Measurements from ENCODE around the gene MYH13.

MYH13 gene

GRCh38 chr17:10349403-10349802 is 23.4 kb downstream of the MYH13 start:
- in situ Hi-C loops (cut with MboI; ENCODE audit: low sequenced_read_pairs) = no loop called here

DNA sequence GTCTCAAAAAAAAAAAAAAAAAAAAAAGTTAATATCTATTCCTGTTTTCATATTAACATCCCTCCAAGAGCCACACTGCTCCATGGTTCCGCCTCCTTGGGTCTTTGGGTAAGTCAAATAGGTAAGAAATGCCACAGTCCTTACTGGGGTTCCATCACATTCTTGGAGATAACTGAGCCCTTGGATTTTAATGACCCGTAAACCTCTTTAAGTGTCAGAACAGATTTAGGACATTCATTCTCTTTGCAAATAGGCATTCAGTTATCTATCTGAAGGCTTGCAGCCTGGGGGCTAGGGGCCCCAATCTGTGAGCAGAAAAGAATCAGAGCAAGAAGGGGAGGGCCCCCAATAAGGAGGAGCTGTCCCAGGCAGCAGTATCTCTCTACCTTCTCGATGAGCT is 28.0 kb downstream of the MYH13 start:
- in situ Hi-C loops (cut with MboI; ENCODE audit: low sequenced_read_pairs) = no loop called here

DNA sequence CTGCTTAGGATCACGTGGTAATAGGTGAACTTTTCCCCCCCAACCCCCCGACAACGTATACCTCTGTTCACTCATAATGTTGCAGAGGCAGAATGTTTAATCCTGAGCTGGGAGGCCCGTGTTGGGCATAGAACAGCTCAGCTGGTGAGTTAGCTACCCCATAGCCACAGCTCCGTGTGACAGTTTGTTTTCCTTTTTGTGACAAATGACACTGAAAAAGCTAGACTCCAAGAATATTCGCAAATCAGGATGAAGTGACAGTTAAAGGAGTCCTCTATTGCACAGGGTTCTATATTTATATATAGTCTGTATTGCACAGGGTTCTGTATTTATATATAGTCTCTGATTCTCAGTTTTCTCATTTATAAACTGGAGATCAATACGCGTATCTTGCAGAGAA is 33.8 kb downstream of the MYH13 start:
- in situ Hi-C loops (cut with MboI; ENCODE audit: low sequenced_read_pairs) = no loop called here

DNA sequence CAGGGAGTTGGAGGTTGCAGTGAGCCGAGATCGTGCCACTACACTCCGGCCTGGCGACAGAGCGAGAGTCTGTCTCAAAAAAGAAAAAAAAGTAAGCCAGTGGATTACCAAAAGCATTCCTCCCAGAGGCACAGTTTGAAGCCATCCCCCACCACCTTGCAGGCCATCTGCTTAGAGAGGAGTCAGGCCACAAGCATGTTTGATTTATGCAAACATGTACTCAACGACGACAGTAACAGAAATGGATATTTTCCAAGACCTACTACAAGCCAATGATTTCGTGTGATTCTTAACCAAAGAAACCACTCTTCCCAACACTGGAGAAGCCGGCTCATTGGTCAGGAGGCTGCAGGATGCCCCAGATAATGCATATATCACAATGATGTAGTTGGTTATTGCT is 34.8 kb downstream of the MYH13 start:
- in situ Hi-C loops (cut with MboI; ENCODE audit: low sequenced_read_pairs) = no loop called here

DNA sequence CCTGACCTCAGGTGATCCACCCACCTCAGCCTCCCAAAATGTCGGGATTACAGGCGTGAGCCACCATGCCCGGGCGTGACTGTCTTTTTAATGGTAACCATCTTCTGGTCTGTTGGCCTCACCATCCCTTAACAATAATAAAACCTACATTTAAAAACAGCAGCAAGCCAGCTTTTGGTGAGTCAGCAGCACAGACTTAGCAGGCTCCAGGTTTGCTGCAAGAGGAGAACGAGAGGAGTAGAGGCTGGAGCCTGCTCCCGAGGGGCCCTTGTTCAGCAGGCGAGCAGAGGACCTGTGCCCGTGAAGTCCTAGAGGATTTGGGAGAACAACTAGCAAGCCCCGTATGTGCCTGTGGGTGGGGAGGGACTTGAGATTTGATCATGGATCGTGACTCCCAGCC is 35.7 kb downstream of the MYH13 start:
- in situ Hi-C loops (cut with MboI; ENCODE audit: low sequenced_read_pairs) = no loop called here

DNA sequence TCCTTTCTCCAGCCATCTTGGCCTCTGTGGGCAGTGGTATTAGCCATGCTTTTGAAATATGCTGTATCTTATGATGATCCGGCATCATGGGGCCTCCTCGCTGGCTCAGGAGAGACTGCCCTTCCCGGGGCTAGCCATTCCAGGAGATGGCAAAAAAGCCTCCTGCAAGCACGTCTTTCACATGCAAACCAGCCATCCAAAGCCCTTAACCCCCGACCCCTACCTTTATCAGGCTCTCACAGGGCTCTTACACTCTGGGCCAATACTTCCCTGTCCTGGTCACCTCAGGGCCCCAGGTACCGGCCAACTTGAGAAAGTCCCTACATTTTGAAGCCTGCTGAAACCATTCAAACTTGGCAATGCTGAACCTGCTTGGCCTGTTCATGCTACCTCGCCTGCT is 36.4 kb downstream of the MYH13 start:
- in situ Hi-C loops (cut with MboI; ENCODE audit: low sequenced_read_pairs) = no loop called here

GRCh38 chr17:10332515-10332914 is 40.3 kb downstream of the MYH13 start:
- in situ Hi-C loops (cut with MboI; ENCODE audit: low sequenced_read_pairs) = no loop called here

DNA sequence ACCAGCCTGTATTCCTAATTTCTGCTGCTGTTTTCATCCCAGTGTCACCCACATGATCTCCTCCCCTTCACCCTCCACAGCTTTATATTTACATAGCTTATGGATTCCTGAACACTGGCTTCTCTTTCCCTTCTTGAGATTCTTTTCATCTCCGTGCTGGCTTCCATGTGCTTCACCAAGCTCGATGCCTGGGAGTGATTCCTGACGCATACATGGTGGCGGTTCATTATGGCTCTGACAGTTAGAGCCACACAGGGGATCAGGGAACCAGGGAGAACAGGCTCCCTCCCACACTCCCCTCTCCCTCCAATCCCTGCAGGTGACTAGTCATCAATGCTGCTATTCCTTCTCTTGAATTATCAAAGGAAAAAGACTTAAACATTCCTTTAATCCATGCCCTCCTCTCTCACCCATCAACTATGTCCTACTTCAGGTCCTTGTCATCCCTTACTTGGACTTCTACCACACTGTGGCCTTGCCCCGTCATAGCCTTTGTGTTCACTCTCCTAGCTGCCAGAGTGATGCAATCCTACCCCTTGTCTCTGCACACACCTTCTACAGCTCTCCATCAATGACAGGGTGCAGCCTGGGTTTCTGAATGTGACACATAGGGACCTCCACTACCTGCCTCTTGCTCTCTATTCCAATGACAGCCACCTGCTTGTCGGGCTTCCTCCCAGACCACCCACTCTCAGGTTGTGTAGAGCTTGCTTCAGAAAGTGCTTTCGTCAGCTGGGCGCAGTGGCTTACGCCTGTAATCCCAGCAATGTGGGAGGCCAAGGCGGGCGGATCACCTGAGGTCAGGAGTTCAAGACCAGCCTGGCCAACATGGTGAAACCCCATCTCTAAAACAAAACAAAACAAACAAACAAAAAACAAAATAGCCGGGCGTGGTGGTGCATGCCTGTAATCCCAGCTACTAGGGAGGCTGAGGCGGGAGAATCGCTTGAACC is 43.6 kb downstream of the MYH13 start:
- in situ Hi-C loops (cut with MboI; ENCODE audit: low sequenced_read_pairs) = no loop called here

DNA sequence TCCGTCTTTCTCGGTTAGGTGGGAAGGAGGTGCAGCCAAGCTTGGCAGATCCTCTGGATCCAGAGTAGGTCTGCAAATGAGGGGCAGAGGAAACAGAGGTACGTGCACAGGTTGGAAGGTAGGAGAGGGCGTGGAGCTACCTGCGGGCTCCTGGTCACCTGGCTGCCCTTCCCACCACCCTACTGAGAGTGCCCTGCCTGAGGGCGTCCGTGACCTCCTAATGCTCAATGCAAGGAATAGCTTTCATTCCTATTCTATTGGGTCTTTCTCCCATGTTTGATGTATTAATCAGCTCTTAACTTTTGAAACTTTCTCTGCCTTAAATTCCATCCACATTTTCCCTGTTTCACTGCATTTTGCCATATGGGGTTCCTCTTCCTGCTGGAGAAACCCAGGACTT is 44.6 kb downstream of the MYH13 start:
- in situ Hi-C loops (cut with MboI; ENCODE audit: low sequenced_read_pairs) = no loop called here

DNA sequence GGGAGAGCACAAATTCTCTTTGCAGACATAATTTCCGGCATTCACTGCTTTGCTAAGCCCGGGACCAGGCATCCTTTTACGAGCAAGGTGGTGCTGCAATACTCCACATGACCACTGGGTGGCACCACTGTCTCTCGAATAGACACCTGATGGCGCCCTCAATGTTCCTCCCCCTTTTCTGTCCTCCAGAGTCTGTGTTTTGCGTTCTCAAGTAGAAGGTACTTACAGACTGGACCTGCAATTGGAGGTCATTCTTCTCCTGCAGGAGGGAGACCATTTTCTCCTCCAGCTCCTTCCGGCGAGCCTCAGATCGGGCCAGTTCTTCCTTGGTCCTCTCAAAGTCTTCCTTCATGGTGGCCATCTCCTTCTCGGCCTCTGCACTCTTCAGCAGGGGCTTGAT is 45.2 kb downstream of the MYH13 start:
- in situ Hi-C loops (cut with MboI; ENCODE audit: low sequenced_read_pairs) = no loop called here

GRCh38 chr17:10325031-10325695 is 47.6 kb downstream of the MYH13 start:
- in situ Hi-C loops (cut with MboI; ENCODE audit: low sequenced_read_pairs) = no loop called here

- in situ Hi-C loops (cut with MboI; ENCODE audit: low sequenced_read_pairs) = no loop called here
These were observed 48.8 kb downstream of the MYH13 start for GRCh38 chr17:10323812-10324610.

DNA sequence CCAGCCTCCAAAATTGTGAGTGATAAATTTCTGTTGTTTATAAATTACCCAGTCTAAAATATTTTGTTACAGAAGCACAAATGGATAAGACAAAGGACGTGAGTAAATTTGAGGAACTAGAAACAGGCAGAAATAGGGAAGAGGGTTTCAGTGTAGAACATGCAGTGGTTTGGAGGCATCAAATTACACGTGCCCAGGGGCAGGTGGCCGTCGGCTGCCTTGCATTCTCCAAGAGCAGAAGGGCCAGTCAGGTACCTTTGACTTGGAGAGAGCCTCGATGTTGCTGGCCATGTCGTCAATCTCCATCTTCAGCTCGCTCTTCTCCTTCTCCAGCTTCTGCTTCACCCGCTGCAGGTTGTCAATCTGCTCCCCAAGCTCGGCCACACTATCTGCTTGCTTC is 54.3 kb downstream of the MYH13 start:
- in situ Hi-C loops (cut with MboI; ENCODE audit: low sequenced_read_pairs) = no loop called here

DNA sequence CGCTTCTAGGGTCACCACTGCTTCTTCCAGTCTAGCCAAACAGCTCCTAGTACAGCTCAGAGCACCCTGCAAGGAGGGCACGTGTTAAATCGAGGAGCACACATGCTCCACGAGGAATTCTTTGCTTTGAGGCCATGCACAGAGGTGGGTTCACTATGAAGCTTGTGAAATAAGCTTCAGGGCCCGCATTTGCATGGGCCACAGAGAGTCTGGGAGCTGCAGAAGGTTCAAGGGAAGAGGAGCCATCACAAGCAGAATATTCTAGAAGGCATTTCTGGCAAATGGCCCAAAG is 55.3 kb downstream of the MYH13 start:
- in situ Hi-C loops (cut with MboI; ENCODE audit: low sequenced_read_pairs) = no loop called here

DNA sequence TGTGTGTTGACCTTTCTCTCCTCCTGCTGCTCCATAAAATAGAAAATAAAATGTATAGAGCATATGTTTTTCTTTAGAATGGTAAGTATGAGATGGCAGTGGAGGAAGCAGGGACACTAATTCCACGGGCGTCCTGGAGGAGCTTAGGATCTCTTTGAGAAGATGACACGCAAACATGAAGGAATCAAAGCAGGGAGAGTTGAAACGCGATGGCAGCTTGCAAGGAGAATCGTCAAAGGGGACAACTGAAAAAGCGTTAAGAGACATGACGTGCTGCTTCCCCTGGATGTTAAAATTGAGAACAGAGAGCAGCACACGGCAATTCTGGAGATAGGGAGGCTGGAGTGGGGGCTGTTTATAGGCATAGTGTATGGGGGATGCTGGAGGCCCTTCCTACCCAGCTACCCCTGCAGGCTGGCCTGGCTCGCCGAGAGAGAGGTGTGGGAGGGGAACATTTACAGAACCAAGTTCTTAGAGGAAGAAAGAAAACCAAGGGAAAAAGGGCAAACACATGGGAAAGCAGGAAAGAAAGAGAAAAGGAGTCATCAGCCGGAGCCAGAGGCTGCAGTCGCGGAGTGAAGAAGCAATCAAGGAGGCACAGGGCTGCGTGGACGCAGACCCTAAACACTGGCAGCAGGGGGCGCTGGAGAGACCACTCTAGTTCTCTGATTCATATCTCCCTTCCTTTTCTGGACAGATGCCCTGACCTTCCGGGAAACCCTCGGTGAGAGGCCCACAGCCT is 55.8 kb downstream of the MYH13 start:
- in situ Hi-C loops (cut with MboI; ENCODE audit: low sequenced_read_pairs) = no loop called here

DNA sequence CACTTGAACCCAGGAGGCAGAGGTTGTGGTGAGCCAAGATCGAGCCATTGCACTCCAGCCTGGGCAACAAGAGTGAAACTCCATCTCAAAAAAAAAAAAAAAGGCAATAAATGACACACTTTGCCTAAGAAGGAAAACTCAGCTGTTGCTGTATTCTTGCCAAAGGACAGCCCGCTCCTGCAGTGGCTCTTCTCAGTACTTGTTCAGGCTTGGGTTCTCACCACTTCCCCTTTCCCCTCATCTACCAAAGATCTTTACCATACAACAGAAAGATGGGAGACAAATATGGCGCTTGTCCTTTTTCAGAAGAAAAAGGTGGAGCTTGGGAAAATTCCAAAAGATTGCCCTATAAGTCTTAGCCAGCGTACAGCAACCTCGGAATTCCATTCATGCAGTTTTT is 58.5 kb downstream of the MYH13 start:
- in situ Hi-C loops (cut with MboI; ENCODE audit: low sequenced_read_pairs) = no loop called here

GRCh38 chr17:10313037-10313672 is 59.7 kb downstream of the MYH13 start:
- in situ Hi-C loops (cut with MboI; ENCODE audit: low sequenced_read_pairs) = no loop called here

GRCh38 chr17:10311131-10311530 is 61.7 kb downstream of the MYH13 start:
- in situ Hi-C loops (cut with MboI; ENCODE audit: low sequenced_read_pairs) = no loop called here

DNA sequence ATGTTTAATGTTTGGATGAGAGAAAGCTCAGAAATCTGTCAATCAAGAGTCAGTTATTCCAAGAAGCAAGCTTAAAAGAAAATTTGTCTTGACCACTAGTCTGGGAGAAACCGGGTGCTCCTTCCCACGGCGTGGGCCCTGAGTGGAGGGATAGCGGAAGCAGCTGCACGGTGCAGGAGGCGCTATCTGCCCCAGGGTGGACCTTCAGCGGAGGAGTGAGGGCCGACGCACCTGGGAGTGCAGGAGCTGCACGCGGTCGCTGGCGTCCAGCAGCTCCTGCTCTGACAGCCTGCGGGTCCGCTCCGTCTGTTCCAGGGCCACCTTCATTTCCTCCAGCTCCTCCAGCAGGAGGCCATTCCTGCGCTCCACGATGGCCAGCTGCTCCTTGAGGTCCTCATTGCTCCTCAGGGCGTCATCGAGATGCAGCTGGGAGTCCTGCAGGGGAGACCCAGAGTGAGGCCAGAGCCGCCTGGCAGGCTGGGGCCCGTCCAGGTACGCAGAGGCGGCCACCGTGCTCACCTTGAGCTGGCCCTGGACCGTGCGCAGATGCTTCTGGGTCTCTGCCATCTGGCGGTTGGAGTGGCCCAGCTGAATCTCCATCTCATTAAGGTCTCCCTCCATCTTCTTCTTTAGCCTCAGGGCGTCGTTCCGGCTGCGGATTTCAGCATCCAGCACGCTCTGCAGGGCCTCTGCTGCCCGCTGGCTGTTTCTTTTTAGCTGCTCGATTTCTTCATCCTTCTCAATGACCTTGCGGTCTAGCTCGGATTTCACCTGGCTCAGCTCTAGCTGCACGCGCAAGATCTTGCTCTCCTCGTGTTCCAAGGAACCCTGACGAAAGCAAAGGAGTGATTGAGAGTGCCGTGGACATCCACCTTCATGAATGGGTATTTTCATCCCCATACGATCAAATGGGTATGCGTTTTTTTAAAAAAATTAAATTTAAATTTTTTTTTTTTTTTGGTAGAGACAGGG is 63.5 kb downstream of the MYH13 start:
- in situ Hi-C loops (cut with MboI; ENCODE audit: low sequenced_read_pairs) = no loop called here
